Keratinocyte (primary cell): ENCODE results near the gene MAPK12. TPM values are rescaled to one million over a fixed set of nuclear protein-coding genes. Genes with fewer than 3 reads are reported as not detected.

Experiments
- DNase-seq: peaks from one replicate; pipeline ENCODE4 v3.0.0-alpha.2; 2011; ENCODE audit warnings: low read depth, missing footprints, low spot score
- FAIRE-seq: peaks from 2 replicates; lab custom pipeline; 2011; peaks lifted over from hg19 to GRCh38; lab: Jason Lieb, UNC
- H2AFZ ChIP-seq: 2 replicates; pipeline ENCODE4 v1.6.0; 2012; ENCODE audit warnings: low read length, control low read depth, inconsistent platforms; ENCODE audit not compliant: control insufficient read depth
- H3K27ac ChIP-seq: 2 replicates; pipeline ENCODE4 v1.5.1; 2011; ENCODE audit warnings: low read length; ENCODE audit not compliant: control insufficient read depth, insufficient read depth
- H3K27me3 ChIP-seq: 3 replicates; pipeline ENCODE4 v1.6.0; 2011; ENCODE audit warnings: low read length; ENCODE audit not compliant: control insufficient read depth, insufficient read depth; ENCODE audit errors: extremely low read depth
- H3K36me3 ChIP-seq, 2 experiments: 2 replicates in 1 of 2; 3 replicates in 1 of 2; pipeline ENCODE4 v1.5.1; 2011; ENCODE audit warnings: low read length in 2 of 2, mild to moderate bottlenecking in 1 of 2; ENCODE audit not compliant: control insufficient read depth in 2 of 2, insufficient read depth in 2 of 2; ENCODE audit errors: extremely low read depth in 1 of 2
- H3K4me1 ChIP-seq: 3 replicates; pipeline ENCODE4 v1.5.1; 2011; ENCODE audit warnings: low read length; ENCODE audit not compliant: control insufficient read depth, insufficient read depth; ENCODE audit errors: extremely low read depth
- H3K4me2 ChIP-seq: 3 replicates; pipeline ENCODE4 v1.6.0; 2011; ENCODE audit warnings: low read depth, low read length; ENCODE audit not compliant: control insufficient read depth, insufficient read depth; ENCODE audit errors: extremely low read depth
- H3K4me3 ChIP-seq, 3 experiments: fragments of 200-600 bp in 1 of 3; sonication (generic) in 1 of 3; 2 replicates in 2 of 3; 3 replicates in 1 of 3; pipeline ENCODE4 v1.5.1; 2011 to 2016; ENCODE audit warnings: low read length in 3 of 3, mild to moderate bottlenecking in 3 of 3, control low read depth in 2 of 3, inconsistent platforms in 1 of 3, low read depth in 1 of 3, mixed read lengths in 1 of 3, mixed run types in 1 of 3, moderate library complexity in 1 of 3; ENCODE audit not compliant: control insufficient read depth in 2 of 3, insufficient read depth in 2 of 3; ENCODE audit errors: extremely low read depth in 1 of 3
- H3K79me2 ChIP-seq: 2 replicates; pipeline ENCODE4 v1.6.0; 2012; ENCODE audit warnings: low read length; ENCODE audit not compliant: control insufficient read depth, insufficient read depth
- H3K9ac ChIP-seq: 3 replicates; pipeline ENCODE4 v1.6.0; 2011; ENCODE audit warnings: low read length; ENCODE audit not compliant: control insufficient read depth, insufficient read depth; ENCODE audit errors: extremely low read depth
- H3K9me1 ChIP-seq: 3 replicates; pipeline ENCODE4 v1.6.0; 2011; ENCODE audit warnings: low read length; ENCODE audit not compliant: control insufficient read depth, insufficient read depth; ENCODE audit errors: extremely low read depth
- H3K9me3 ChIP-seq: 2 replicates; pipeline ENCODE4 v1.5.1; 2012; ENCODE audit warnings: low read depth, low read length; ENCODE audit not compliant: control insufficient read depth
- H4K20me1 ChIP-seq: 3 replicates; pipeline ENCODE4 v1.6.0; 2011; ENCODE audit warnings: low read length; ENCODE audit not compliant: control insufficient read depth, insufficient read depth; ENCODE audit errors: extremely low read depth
- EZH2 ChIP-seq: IDR thresholded peaks from one replicate; pipeline ENCODE4 v1.6.1; 2012; ENCODE audit warnings: inconsistent platforms, mild to moderate bottlenecking, low read length, moderate library complexity
- dilution Hi-C: fragments of 300-500 bp; cut with MboI; formaldehyde crosslinking; loops from one replicate; pipeline ENCODE4 v1.7.0; 2020; ENCODE audit warnings: low sequenced_read_pairs; ENCODE audit not compliant: extremely low pct_ligation_motif_present
- polyA plus RNA-seq, 5 experiments: library from polyadenylated mRNA; depleted of rRNA in 3 of 5; stranded (reverse) in 3 of 5; stranded (forward) in 1 of 5; unstranded in 1 of 5; fragments of >200 nt; gene quantifications; 1 replicate in 1 of 5; 2 replicates in 3 of 5; 3 replicates in 1 of 5; pipeline versions ENCODE4 v1.2.1 to v1.2.3, GENCODE V29; 2011 to 2012; ENCODE audit warnings: missing spikeins in 2 of 5, low read depth in 1 of 5, low replicate concordance in 1 of 5
- TF ChIP-seq, protein P1 (sequence below), 3 experiments: IDR thresholded peaks in 1 of 3; conservative IDR thresholded peaks in 1 of 3; optimal IDR thresholded peaks in 1 of 3; 2 replicates in 2 of 3; 3 replicates in 1 of 3; pipeline versions ENCODE3 to v1.5.1; 2011; ENCODE audit warnings: low read length in 3 of 3, mild to moderate bottlenecking in 3 of 3, moderate library complexity in 2 of 3, control low read depth in 1 of 3, inconsistent platforms in 1 of 3; ENCODE audit not compliant: insufficient read depth in 2 of 3; ENCODE audit errors: extremely low read depth in 1 of 3

MAPK12 gene
- polyA plus RNA-seq, 1 donor (not counting 4 experiments of a cell fraction or from before 2014, with no cell fraction given) = 10.1 TPM

DNA sequence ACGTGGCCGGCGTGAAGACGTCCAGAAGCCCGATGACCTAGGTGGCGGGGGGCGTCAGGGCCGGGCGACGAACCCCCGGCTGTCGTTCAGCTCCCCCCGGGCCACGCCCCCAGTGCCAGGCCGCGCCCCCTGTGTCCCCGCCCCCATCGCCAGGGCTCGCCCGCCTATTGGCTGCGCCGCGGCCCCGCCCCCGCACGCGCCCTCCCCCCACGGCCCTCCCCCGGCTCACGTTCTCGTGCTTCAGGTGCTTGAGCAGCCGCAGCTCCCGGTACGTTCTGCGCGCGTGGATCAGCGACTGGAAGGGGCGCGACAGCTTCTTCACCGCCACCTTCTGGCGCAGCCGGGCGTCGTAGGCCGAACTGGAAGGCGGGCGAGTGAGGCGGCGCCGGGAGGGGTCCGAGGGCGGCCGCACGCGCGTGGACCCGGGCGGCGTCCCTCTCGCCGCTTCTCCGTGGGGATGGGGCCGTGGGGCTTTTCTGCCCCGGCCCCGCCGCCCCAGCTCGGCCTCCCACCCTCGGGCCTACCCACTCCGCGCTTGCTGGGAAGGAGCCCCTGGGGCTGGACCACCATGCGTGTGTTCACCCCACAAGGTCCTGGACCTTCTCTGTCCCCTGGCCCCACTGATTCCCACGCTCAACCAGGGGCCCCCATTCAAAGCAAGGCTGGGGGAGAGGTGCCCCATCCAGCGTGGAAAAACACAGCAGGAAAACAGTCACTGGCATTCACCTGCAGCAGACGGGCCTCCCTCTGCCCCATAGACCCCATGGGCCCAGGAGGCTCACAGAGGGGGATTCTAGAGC is 6.3 kb upstream of the MAPK12 start:
- Histone ChIP-seq H3K9me3 (no peaks in the 10 kb centered on the region), H3K4me3 (peak overlapping the region in 2 of 3 experiments; percentile 10 to 13), H2AFZ (no peak overlapping the region), H3K27me3 (peaks cover 5% of the 10 kb centered on the region), H3K27ac (no peak overlapping the region), H3K36me3 (peaks cover 0 to 1% of the 10 kb centered on the region in 2 experiments), H3K9me1 (no peaks in the 10 kb centered on the region), H3K9ac (no peak overlapping the region), H3K4me2 (peak overlapping the region; percentile 48), H4K20me1 (peaks cover 3% of the 10 kb centered on the region), H3K4me1 (peaks cover 23% of the 10 kb centered on the region), H3K79me2 (no peaks in the 10 kb centered on the region)
- TF ChIP-seq, protein P1, sequence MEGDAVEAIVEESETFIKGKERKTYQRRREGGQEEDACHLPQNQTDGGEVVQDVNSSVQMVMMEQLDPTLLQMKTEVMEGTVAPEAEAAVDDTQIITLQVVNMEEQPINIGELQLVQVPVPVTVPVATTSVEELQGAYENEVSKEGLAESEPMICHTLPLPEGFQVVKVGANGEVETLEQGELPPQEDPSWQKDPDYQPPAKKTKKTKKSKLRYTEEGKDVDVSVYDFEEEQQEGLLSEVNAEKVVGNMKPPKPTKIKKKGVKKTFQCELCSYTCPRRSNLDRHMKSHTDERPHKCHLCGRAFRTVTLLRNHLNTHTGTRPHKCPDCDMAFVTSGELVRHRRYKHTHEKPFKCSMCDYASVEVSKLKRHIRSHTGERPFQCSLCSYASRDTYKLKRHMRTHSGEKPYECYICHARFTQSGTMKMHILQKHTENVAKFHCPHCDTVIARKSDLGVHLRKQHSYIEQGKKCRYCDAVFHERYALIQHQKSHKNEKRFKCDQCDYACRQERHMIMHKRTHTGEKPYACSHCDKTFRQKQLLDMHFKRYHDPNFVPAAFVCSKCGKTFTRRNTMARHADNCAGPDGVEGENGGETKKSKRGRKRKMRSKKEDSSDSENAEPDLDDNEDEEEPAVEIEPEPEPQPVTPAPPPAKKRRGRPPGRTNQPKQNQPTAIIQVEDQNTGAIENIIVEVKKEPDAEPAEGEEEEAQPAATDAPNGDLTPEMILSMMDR (optimal IDR thresholded peaks at IDR 0.05 in 1 of 3, IDR thresholded peaks at IDR 0.05 in 1 of 3, conservative IDR thresholded peaks at IDR 0.05 in 1 of 3; ENCODE audit: extremely low read depth in 1 of 3, insufficient read depth in 2 of 3, low read length in 3 of 3) = peak in 2 of 3 experiments; percentile 34 to 52
- TF ChIP-seq EZH2 = no peak
- no peak for FAIRE-seq
- dilution Hi-C loops = no loop called here
- no peak for DNase-seq

DNA sequence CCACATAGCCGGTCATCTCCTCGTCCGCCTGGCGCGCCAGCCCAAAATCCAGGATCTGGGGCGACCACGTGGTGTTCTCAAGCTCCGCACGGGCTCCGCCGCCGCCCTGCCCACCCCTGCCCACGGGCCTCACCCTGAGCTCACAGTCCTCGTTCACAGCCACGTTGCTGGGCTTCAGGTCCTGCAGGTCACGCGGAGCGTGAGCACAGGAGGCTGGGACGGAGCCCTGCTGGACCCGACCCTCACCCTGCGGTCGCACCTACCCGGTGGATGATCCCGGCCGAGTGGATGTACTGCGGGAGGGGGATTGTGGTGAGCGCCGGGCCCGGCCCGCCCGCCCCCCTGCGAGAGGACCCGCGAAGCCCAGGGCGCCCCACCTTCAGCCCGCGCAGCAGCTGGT is 5.5 kb upstream of the MAPK12 start:
- no peak overlapping the region for H3K27ac ChIP-seq
- H3K36me3 ChIP-seq = no peaks in the 10 kb centered on the region
- H2AFZ ChIP-seq = no peak overlapping the region
- H3K9me3 ChIP-seq = no peaks in the 10 kb centered on the region
- peaks cover 31% of the 10 kb centered on the region for H3K4me1 ChIP-seq
- dilution Hi-C loops = no loop called here
- H3K9me1 ChIP-seq = no peaks in the 10 kb centered on the region
- no peaks in the 10 kb centered on the region for H3K79me2 ChIP-seq
- DNase-seq (no peak), FAIRE-seq (no peak)
- no peak overlapping the region for H3K4me2 ChIP-seq
- no peak overlapping the region for H3K9ac ChIP-seq
- peaks cover 3% of the 10 kb centered on the region for H4K20me1 ChIP-seq
- no peak overlapping the region for H3K4me3 ChIP-seq
- H3K27me3 ChIP-seq = peaks cover 5% of the 10 kb centered on the region
- TF ChIP-seq, protein P1 (optimal IDR thresholded peaks at IDR 0.05 in 1 of 3, IDR thresholded peaks at IDR 0.05 in 1 of 3, conservative IDR thresholded peaks at IDR 0.05 in 1 of 3; ENCODE audit: extremely low read depth in 1 of 3, insufficient read depth in 2 of 3, low read length in 3 of 3) = no peak
- TF ChIP-seq EZH2 = no peak
